NCI-H1105 treated with DMSO at 0.1 percent for 48 hours (cell line): ENCODE results near the gene INAVA.
"Not testable (repeated sequence)": the region's sequence is repeated elsewhere in the genome, so short reads cannot be mapped to it uniquely, and the experiment has no call there.

Experiments
- DNase-seq: peaks from one replicate; lab custom pipeline; 2025; lab: John Stamatoyannopoulos, UW

The INAVA gene

DNA sequence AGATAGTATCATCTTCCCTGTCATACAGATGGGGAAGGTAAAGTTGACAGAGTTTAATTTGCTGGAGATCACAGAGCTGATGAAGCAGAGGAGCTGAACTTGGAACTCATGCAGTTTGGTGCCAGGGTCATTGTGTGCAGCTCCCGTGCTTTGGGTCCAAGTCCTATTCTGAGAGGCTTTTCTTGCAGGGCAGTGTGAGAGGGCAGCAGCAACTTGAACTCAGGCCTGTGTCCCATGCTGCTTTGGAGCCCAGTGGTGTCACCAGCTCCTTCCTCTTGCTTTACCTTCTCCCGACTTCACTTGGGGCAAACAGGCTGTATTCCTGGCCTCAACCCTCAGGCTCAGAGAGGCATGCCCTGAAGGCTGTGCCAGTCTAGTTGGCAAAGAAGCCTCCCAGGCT is 24.7 kb downstream of the INAVA start:
- no peak for DNase-seq

GRCh38 chr1:200921571-200922110 is 26.9 kb downstream of the INAVA start:
- no peak for DNase-seq

- no peak for DNase-seq
These were observed 27.7 kb downstream of the INAVA start for GRCh38 chr1:200922406-200922805.

- DNase-seq = no peak
These were observed 28.9 kb downstream of the INAVA start for GRCh38 chr1:200923601-200924000.

DNA sequence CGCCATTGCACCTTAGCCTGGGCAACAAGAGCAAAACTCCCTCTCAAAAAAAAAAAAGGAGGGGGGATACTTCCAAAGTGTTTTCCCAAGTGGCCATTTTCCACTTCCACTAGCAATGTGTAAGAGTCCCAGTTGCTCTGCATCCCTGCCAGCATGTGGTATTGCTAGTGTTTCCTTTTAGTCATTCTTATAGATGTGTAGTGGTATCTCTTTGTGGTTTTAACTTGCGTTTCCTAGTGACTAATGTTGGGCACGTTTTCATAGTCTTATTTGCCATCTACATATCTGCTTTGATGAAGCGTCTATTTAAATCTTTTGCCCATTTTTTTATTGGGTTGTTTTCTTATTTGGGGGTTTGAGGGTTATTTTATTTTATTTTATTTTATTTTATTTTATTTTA is 31.1 kb downstream of the INAVA start:
- DNase-seq = no peak

- DNase-seq = no peak
These were observed 35.0 kb downstream of the INAVA start for GRCh38 chr1:200929530-200930278.

DNA sequence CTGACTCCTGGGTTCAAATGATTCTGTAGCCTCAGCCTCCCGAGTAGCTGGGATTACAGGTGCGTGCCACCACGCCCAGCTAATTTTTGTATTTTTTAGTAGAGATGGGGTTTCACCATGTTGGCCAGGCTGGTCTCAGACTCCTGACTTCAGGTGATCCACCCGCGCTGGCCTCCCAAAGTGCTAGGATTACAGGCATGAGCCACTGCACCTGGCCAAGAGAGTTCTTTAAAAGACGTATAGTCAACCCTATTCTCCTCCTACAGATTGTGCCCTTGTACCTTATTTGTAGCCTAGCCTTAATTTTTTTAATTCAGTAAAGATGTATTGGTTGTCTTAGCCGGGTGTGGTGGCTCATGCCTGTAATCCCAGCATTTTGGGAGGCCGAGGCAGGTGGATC is 35.6 kb downstream of the INAVA start:
- not testable (repeated sequence) for DNase-seq

GRCh38 chr1:200931776-200932175 is 37.1 kb downstream of the INAVA start:
- DNase-seq = no peak

GRCh38 chr1:200934676-200935245 is 40.1 kb downstream of the INAVA start:
- no peak for DNase-seq

GRCh38 chr1:200935286-200935962 is 40.7 kb downstream of the INAVA start:
- DNase-seq = not testable (repeated sequence)

DNA sequence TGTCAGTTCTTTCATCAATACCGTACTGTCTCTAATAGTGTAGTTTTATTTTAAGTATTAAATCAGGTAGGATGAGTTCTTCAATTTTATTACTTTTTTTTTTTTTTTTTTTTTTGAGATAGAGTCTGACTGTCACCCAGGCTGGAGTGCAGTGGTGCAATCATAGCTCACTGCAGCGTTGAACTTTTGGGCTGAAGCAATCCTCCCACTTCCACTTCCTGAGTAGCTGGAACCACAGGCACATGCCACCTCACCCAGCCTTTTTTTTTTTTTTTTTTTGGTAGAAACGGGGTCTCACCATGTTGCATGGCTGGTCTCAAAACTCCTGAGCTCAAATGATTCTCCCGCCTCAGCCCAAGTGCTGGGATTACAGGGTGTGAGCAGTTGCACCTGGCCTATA is 44.3 kb downstream of the INAVA start:
- no peak for DNase-seq

- DNase-seq = no peak
These were observed 50.4 kb downstream of the INAVA start for GRCh38 chr1:200945111-200945510.

DNA sequence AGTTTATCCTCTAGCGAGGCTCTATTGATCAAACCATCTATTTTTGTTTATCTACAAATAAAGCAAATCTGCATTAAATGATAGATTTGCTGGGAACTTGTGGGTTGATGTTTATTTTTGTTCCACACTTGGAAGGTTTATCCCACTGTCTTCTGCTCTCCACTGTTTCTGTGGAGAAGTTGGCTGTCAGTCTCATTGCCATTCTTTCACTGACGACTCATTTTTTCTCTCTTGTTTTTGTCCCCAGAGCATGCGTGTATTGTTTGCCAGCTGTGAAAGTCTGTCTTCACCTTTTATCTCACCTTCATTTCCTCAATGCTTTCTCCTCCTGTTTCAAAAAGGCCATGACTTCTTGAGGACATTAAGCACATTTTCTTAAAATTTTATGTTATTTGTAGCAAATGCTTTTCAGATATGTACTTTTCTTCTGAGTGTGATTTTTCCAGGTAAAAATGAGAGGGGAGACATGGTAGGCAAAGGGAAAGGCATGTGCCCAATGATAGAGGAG is 52.4 kb downstream of the INAVA start:
- DNase-seq = no peak

GRCh38 chr1:200949626-200950025 is 54.9 kb downstream of the INAVA start:
- no peak for DNase-seq

DNA sequence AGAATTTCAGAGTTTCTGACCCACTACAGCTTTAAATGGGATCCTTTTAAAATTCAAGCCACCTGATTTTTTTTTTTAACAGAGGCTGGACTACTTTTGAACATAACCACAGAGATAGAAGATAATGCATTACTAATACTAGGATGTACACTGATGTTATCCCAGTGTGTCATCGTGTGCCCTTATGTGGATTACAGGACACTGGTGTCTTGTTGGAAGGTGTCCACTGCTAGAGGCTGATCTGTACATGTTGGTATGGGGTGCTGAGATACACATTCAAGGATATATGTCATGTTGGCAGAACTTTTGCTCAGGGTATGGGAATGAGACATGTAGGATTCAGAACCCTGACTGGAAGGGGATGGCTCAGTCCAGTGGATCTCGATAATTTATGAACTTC is 56.3 kb downstream of the INAVA start:
- DNase-seq = no peak

GRCh38 chr1:200954434-200954833 is 59.7 kb downstream of the INAVA start:
- DNase-seq = no peak

DNA sequence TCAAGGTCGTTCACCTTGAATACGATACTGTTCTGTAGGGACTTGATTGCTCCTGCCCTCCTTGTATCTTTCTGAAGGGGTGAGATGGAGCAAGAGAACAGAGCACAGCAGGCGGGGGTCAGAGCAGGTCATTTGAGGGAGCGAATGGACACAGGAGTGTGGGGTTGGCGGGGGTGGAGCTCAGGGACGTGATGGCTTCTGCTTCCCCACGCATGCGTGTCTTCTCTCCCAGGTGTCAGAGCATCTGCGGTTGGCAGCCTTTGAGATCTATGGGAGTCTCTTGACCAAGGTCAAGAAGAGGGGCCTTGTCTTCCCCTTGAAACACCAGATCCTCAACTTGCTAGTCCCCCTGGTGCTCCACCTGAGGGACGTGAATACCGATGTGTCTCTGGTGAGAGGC is 63.9 kb downstream of the INAVA start:
- no peak for DNase-seq

DNA sequence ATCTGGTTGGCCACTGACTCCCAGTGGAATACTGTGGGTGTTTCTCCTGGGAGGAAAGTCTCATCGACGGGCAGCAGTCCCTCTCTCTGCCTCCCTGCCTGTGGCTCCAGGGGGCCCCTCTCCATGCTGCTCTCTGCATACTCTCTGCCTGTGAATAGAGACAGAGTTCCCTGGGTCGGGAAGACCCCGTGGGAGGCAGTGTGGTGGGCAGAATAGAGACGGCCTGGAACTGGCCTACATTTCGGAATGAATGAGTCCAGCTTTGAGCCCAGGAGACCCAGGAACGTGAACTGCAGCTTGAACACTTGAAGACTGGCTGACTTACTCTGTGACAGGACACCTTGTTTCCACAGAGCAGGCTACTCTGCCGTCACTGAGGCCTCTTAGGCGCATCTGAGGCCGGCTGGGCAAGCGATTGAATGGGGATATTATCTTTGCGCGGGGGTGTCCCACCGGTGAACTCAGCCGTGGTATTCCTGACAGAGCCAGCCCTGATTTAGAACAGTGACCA is 64.8 kb downstream of the INAVA start:
- DNase-seq = no peak

DNA sequence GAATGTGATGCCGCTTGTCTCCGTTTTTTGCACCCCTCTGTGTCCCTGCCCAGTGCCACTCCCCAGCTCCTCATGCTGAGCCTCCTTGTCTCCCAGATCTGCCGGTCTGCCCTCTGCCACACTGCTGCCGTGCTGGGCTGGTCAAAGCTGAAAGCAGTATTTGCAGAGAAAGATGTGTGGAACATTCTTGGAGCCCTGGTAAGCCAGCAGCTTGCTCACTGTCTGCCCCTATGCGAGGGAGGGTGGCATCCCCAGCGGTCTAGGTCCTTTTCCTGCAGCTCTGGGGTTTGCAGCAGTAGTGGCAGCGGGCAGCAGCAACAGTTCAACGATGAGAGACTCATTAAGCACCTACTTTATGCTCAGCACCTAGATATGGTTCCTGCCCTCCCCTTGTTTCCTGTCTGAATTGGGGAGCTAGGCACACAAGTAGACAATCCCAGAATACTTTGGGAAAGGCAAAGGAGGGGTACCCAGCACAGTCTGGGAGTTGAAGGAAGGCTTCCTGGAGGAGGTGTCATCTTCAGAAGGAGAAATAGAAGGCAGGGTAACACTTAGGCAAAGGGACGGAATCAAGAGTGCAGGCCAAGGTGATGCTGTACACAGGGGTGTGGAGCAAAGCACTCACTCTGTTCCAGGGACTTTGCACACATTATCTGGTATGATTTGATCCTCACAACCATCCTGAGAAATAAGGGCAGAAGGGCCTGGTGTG is 65.7 kb downstream of the INAVA start:
- no peak for DNase-seq

- no peak for DNase-seq
These were observed 66.2 kb downstream of the INAVA start for GRCh38 chr1:200960948-200961340.

DNA sequence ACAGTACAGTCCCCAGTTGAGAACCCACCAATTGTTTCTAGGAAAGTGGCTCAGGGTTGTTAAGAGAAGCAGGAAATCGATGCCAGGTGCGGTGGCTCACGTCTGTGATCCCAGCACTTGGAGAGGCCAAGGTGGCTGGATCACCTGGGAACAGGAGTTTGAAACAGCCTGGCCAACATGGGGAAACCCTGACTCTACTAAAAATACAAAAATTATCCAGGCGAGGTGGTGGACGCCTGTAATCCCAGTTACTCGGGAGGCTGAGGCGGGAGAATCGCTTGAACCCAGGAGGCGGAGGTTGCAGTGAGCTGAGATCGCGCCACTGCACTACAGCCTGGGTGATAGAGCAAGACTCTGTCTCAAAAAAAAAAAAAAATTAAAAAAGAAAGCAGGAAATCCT is 67.5 kb downstream of the INAVA start:
- DNase-seq = not testable (repeated sequence)

DNA sequence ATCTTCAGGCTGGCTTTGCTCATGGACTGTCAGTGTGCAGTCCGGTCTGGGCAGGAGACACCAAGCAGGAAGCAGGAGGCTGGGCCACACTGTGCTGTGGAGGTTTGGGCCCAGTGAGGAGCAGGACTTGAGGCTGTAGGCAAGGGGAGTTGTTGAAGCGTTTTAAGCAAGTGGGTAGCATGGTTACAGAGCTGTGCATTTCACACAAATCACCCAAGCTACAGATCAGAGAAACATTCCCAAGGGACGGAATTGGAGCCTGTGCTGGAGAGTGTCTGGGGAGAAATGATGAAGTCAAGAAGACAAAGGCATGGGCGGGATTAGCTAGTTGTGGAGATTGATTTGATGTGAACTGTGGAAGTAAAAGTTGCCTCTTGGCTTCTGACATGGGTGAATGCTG is 67.9 kb downstream of the INAVA start:
- DNase-seq = no peak
